Activated CD8-positive, alpha-beta T cell treated with anti-CD3 and anti-CD28 coated beads for 36 hours (primary cell): ENCODE measurements around the gene CHD5. TPM values are rescaled to one million over a fixed set of nuclear protein-coding genes. Genes with fewer than 3 reads are reported as not detected.
A peak's percentile ranks its signal among the peaks of the same experiment; 100 is the strongest.

Experiments used
- ATAC-seq: fragments of 200-7000 bp; cut with Tn5 transposase; one replicate; pipeline ENCODE4 v1.10.0; 2021; ENCODE audit warnings: mild to moderate bottlenecking, moderate library complexity
- CTCF ChIA-PET: fragments of 350-600 bp; sonication (Branson Sonifier 250); formaldehyde crosslinking; loops from one replicate; lab custom pipeline; 2021; ENCODE audit warnings: antibody characterized with exemption; lab: Charles Lee
- POLR2A ChIA-PET: fragments of 350-600 bp; sonication (Branson Sonifier 250); formaldehyde crosslinking; loops from one replicate; lab custom pipeline; 2021; ENCODE audit warnings: antibody characterized with exemption; lab: Charles Lee
- DNase-seq: peaks from one replicate; pipeline ENCODE4 v3.0.0-alpha.2; 2020
- H3K27ac Mint-ChIP-seq: one replicate; pipeline ENCODE4 v1.8.0; 2021; ENCODE audit warnings: mild to moderate bottlenecking, mixed read lengths
- H3K27me3 Mint-ChIP-seq: one replicate; pipeline ENCODE4 v1.8.0; 2021; ENCODE audit warnings: mixed read lengths
- H3K36me3 Mint-ChIP-seq: one replicate; pipeline ENCODE4 v1.8.0; 2021; ENCODE audit warnings: low read depth, mixed read lengths
- H3K4me1 Mint-ChIP-seq: one replicate; pipeline ENCODE4 v1.8.0; 2021; ENCODE audit warnings: low read depth, mixed read lengths
- H3K4me3 Mint-ChIP-seq: one replicate; pipeline ENCODE4 v1.8.0; 2021; ENCODE audit warnings: mild to moderate bottlenecking, moderate library complexity, mixed read lengths
- H3K9me3 Mint-ChIP-seq: one replicate; pipeline ENCODE4 v1.8.0; 2021; ENCODE audit warnings: mixed read lengths
- intact Hi-C: fragments of 100-400 bp; cut with micrococcal nuclease; formaldehyde crosslinking; loops from one replicate; pipeline ENCODE4 v1.10.0; 2022
- total RNA-seq, 2 experiments: library from RNA; stranded (reverse); gene quantifications; one replicate each; pipeline ENCODE4 v1.2.3, GENCODE V29; 2021
- TF ChIP-seq, protein P1 (sequence below): fragments of 200-600 bp; IDR thresholded peaks from one replicate; pipeline ENCODE4 v1.8.0; 2022; ENCODE audit warnings: antibody characterized with exemption, mild to moderate bottlenecking

The CHD5 gene
- total RNA-seq, 2 experiments from 2014 or later: 0.61 to 0.63 TPM

GRCh38 chr1:6108476-6108875 is 71.6 kb downstream of the CHD5 start:
- H3K4me3 Mint-ChIP-seq: no peak overlapping the region
- intact Hi-C loops: no loop called here
- H3K4me1 Mint-ChIP-seq: no peaks in the 10 kb centered on the region
- peaks cover 14% of the 10 kb centered on the region for H3K27me3 Mint-ChIP-seq
- H3K9me3 Mint-ChIP-seq: no peaks in the 10 kb centered on the region
- DNase-seq: no peak
- POLR2A ChIA-PET: no interaction called here
- no peak for ATAC-seq
- CTCF ChIA-PET: interaction anchor here (1.0 to 1.1 kb wide), 5 partner anchors 10 to 227 kb away, joined by 3 to 5 read pairs (median 3); partner anchors contain the start of gene HES3
- TF ChIP-seq, protein P1, sequence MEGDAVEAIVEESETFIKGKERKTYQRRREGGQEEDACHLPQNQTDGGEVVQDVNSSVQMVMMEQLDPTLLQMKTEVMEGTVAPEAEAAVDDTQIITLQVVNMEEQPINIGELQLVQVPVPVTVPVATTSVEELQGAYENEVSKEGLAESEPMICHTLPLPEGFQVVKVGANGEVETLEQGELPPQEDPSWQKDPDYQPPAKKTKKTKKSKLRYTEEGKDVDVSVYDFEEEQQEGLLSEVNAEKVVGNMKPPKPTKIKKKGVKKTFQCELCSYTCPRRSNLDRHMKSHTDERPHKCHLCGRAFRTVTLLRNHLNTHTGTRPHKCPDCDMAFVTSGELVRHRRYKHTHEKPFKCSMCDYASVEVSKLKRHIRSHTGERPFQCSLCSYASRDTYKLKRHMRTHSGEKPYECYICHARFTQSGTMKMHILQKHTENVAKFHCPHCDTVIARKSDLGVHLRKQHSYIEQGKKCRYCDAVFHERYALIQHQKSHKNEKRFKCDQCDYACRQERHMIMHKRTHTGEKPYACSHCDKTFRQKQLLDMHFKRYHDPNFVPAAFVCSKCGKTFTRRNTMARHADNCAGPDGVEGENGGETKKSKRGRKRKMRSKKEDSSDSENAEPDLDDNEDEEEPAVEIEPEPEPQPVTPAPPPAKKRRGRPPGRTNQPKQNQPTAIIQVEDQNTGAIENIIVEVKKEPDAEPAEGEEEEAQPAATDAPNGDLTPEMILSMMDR: no peak
- no peak overlapping the region for H3K27ac Mint-ChIP-seq
- H3K36me3 Mint-ChIP-seq: no peaks in the 10 kb centered on the region

GRCh38 chr1:6107409-6108356 is 72.4 kb downstream of the CHD5 start:
- TF ChIP-seq, protein P1: peak; percentile 38
- Mint-ChIP-seq H3K4me3 (no peak overlapping the region), H3K9me3 (no peaks in the 10 kb centered on the region), H3K27ac (no peak overlapping the region), H3K4me1 (no peaks in the 10 kb centered on the region), H3K27me3 (peaks cover 16% of the 10 kb centered on the region), H3K36me3 (no peaks in the 10 kb centered on the region)
- DNase-seq (no peak), ATAC-seq (no peak)
- POLR2A ChIA-PET: no interaction called here
- CTCF ChIA-PET: no interaction called here
- intact Hi-C loops: no loop called here

DNA sequence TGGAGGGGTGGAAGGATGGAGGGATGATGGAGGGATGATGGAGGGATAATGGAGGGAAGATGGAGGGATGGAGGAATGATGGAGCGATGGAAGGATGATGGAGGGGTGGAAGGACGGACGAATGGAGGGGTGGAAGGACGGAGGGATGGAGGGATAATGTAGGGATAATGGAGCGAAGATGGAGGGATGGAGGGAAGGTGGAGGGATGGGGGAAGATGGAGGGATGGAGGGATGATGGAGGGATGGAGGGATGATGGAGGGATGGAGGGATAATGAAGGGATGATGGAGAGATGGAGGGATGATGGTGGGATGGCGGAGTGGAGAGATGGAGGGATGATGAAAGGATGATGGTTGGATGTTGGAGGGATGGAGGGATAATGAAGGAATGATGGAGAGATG is 73.1 kb downstream of the CHD5 start:
- Mint-ChIP-seq H3K27ac (no peak overlapping the region), H3K36me3 (no peaks in the 10 kb centered on the region), H3K27me3 (peaks cover 16% of the 10 kb centered on the region), H3K4me1 (no peaks in the 10 kb centered on the region), H3K4me3 (no peak overlapping the region), H3K9me3 (no peaks in the 10 kb centered on the region)
- ChIA-PET POLR2A (no interaction called here), CTCF (no interaction called here)
- intact Hi-C loops: no loop called here
- ATAC-seq (no peak), DNase-seq (peak; percentile 0)
- TF ChIP-seq, protein P1: no peak

DNA sequence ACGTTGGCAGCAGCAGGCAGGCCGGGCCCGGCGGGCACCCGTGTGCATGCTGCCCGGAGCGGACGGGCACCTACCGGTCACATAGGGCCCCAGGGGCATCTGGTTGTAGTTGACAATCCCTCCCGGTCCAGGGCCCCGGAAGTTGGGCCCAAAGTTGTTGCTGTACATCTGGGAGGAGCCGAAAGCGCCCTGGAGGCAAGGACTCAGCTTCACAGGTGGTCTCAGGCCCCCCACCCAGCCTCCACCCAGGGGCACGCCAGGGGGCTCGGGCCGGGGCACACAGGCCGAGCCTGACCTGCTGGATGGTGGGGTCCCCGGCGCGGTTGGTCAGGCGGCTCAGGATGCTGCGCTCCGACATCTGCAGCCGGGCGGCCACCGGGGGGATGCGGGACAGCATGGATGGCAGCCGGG is 73.8 kb downstream of the CHD5 start:
- TF ChIP-seq, protein P1: no peak
- no peaks in the 10 kb centered on the region for H3K4me1 Mint-ChIP-seq
- peak; percentile 1 for DNase-seq
- ChIA-PET POLR2A (no interaction called here), CTCF (no interaction called here)
- no peak overlapping the region for H3K27ac Mint-ChIP-seq
- intact Hi-C loops: no loop called here
- H3K36me3 Mint-ChIP-seq: no peaks in the 10 kb centered on the region
- no peak overlapping the region for H3K4me3 Mint-ChIP-seq
- ATAC-seq: no peak
- peaks cover 16% of the 10 kb centered on the region for H3K27me3 Mint-ChIP-seq
- no peaks in the 10 kb centered on the region for H3K9me3 Mint-ChIP-seq

DNA sequence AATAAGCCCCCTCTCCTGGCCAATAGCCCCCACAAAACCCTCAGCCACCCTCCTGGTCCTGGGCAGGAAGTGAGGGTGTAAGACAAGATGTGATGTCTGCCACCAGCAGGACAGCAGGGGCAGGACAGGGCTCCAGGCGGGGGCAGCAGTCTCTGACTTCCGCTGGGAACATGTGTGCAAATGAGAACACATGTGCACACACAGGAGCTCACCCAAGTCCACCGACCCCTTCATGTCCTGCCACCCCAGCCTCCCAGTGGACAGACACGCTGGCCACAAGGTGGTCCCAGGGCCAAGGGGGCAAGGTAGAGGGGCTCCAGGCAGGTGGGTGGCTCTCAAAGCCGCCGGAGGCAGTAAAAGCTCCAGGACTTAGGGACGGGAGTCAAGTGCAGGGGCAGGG is 74.4 kb downstream of the CHD5 start:
- Mint-ChIP-seq H3K27me3 (peaks cover 16% of the 10 kb centered on the region), H3K27ac (no peak overlapping the region), H3K4me1 (no peaks in the 10 kb centered on the region), H3K4me3 (no peak overlapping the region), H3K9me3 (no peaks in the 10 kb centered on the region), H3K36me3 (no peaks in the 10 kb centered on the region)
- ATAC-seq (no peak), DNase-seq (peak; percentile 2)
- intact Hi-C loops: no loop called here
- POLR2A ChIA-PET: interaction anchor here (0.9 kb wide), 1 partner anchor 79 kb away, joined by 3 read pairs; no protein-coding TSS in a partner anchor
- CTCF ChIA-PET: no interaction called here
- TF ChIP-seq, protein P1: no peak
